Measurements from ENCODE around the gene GPR84. TPM values are rescaled to one million over a fixed set of nuclear protein-coding genes. Genes with fewer than 3 reads are reported as not detected.

Gene GPR84
- total RNA-seq, 4 donors from 2014 or later, result 0.38 TPM; not detected in 3

DNA sequence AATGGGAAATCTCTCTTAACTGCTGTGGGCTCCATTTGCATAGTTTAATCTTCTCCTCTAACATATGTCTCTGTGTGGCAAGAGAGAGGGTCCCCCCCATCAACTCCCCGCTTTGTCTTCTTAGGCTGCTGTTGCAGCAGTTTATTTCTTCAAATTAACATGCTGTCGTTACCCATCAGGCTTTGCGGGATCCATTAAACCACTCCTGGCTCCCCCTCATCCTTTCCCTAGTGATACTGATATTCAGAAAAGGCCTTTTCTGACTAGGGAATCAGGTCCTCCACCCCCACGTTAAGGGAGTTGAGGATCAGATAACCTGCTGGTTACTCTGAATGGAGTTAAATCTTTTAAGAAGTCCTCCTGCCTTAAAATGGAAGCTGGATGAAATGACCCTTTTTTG, 15.2 kb downstream of the GPR84 start:
- TF ChIP-seq, protein P1, sequence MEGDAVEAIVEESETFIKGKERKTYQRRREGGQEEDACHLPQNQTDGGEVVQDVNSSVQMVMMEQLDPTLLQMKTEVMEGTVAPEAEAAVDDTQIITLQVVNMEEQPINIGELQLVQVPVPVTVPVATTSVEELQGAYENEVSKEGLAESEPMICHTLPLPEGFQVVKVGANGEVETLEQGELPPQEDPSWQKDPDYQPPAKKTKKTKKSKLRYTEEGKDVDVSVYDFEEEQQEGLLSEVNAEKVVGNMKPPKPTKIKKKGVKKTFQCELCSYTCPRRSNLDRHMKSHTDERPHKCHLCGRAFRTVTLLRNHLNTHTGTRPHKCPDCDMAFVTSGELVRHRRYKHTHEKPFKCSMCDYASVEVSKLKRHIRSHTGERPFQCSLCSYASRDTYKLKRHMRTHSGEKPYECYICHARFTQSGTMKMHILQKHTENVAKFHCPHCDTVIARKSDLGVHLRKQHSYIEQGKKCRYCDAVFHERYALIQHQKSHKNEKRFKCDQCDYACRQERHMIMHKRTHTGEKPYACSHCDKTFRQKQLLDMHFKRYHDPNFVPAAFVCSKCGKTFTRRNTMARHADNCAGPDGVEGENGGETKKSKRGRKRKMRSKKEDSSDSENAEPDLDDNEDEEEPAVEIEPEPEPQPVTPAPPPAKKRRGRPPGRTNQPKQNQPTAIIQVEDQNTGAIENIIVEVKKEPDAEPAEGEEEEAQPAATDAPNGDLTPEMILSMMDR (IDR thresholded peaks at IDR 0.05), result no peak
- no peak for TF ChIP-seq POLR2A (IDR thresholded peaks at IDR 0.05)
- H3K4me1 ChIP-seq, result peaks cover 0 to 23% (median 0%) of the 10 kb centered on the region in 3 donors
- H3K9me3 ChIP-seq, result no peaks in the 10 kb centered on the region
- no peak overlapping the region for H3K27ac ChIP-seq
- intact Hi-C loops (cut with DNase I), result no loop called here
- H3K27me3 ChIP-seq, result no peaks in the 10 kb centered on the region
- peaks cover 25 to 83% (median 61%) of the 10 kb centered on the region in 3 donors for H3K36me3 ChIP-seq
- DNase-seq, result no peak
- WGBS, 2 donors, result 80 to 94% methylated on average over 3 to 4 of the region's 4 CpGs
- H3K4me3 ChIP-seq, result no peak overlapping the region

DNA sequence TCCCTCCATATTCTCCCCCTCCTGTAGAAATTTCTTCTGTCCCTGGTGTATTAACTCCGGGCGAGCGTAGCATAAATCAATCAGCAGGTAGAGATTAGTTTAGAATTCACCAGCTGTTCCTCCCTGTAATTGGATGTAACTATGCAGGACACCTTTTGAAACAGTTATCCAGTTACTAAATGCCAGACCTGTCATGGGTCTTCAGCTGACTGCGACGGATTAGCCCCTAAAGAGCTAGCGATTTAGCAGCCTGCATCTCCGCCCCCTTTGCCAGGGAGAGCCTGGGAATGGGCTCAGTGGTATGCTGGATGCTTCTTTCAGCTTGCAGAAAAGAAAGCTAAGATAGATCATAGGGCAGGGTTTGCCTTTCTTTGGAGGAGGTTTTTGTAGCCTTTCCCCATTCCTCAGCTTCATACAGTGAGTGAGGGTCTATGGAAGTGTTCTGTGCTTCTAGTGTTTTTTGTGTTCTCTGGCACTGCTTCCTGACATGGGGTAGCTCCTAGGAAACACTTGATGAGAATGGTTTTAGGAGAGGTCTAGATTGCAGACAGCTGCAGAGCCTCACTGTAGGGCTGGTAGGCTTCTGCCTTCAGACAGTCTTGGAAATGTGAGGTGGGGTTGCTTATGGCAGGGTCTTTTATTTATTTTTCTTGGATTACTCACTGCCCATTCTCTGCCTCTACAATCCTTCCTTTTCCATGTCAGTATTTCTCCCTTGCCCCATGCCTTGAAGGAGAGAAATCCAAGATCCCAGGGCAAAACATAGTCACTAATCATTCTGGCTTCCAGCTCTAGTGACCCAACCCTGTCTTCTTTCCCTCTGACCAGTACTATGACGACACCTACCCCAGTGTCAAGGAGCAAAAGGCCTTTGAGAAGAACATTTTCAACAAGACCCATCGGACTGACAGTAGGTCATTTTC, 22.6 kb downstream of the GPR84 start:
- TF ChIP-seq, protein P1 (IDR thresholded peaks at IDR 0.05), result no peak
- no peak for TF ChIP-seq POLR2A (IDR thresholded peaks at IDR 0.05)
- intact Hi-C loops (cut with DNase I), result no loop called here
- Histone ChIP-seq H3K27ac (no peak overlapping the region), H3K27me3 (no peaks in the 10 kb centered on the region), H3K4me3 (no peak overlapping the region), H3K9me3 (no peaks in the 10 kb centered on the region), H3K36me3 (peaks cover 0 to 70% (median 50%) of the 10 kb centered on the region in 3 donors), H3K4me1 (peaks cover 11 to 28% (median 17%) of the 10 kb centered on the region in 3 donors)
- WGBS, 2 donors, result 76 to 88% methylated on average over 8 to 9 of the region's 9 CpGs
- DNase-seq, result no peak

DNA sequence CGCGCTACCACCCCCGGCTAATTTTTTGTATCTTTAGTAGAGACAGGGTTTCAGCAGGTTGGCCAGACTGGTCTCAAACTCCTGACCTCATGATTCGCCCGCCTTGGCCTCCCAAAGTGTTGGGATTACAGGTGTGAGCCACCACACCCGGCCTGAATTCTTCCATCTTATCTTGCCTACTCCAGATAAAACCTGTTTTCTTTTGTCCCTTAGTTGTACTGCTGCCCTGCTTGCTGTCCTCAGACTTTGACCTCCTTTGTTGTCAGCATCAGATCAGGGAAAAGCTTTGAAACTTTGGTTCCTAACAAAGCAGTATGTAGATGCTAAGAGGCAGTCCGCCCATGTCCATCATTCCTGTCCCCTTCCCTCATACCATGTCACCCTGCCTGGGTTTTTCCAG, 23.4 kb downstream of the GPR84 start:
- no peak for TF ChIP-seq POLR2A (IDR thresholded peaks at IDR 0.05)
- TF ChIP-seq, protein P1 (IDR thresholded peaks at IDR 0.05), result no peak
- no peak overlapping the region for H3K4me3 ChIP-seq
- peaks cover 0 to 62% (median 43%) of the 10 kb centered on the region in 3 donors for H3K36me3 ChIP-seq
- H3K9me3 ChIP-seq, result no peaks in the 10 kb centered on the region
- no peaks in the 10 kb centered on the region for H3K27me3 ChIP-seq
- WGBS, 2 donors, result 89% methylated on average over 7 of the region's 7 CpGs
- peaks cover 11 to 34% (median 17%) of the 10 kb centered on the region in 3 donors for H3K4me1 ChIP-seq
- intact Hi-C loops (cut with DNase I), result no loop called here
- H3K27ac ChIP-seq, result no peak overlapping the region
- DNase-seq, result no peak

DNA sequence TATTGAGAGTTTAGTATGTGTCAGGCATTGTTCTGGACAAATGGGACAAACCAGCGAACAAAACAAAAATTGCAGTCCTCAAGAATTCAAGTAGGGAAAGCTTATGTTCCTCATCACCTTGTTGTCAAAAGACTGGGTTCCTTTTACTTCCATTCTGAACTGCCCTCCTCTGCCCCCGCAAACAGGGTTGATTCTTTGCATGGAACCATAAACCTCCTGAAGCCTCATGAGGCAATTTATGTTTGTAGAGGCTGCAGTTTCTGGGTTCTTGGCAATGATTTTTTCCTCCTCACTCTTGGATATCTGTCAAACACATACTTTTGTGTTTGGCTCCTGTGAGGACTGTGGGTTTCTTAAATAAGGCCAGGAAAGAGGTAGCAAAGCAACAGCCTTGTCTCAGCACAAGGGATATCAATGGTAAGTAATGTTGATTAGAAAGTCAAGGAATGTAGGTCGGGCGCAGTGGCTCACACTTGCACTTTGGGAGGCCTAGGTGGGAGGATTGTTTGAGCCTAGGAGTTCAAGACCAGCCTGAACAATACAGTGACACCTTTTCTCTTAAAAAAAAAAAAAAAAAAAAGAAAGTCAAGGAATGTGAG, 25.5 kb downstream of the GPR84 start:
- Histone ChIP-seq H3K36me3 (peaks cover 0 to 42% (median 24%) of the 10 kb centered on the region in 3 donors), H3K27ac (no peak overlapping the region), H3K9me3 (no peaks in the 10 kb centered on the region), H3K4me3 (no peak overlapping the region), H3K4me1 (peaks cover 11 to 40% (median 17%) of the 10 kb centered on the region in 3 donors), H3K27me3 (no peaks in the 10 kb centered on the region)
- intact Hi-C loops (cut with DNase I), result no loop called here
- 85 to 91% methylated on average over 4 of the region's 4 CpGs for WGBS, 2 donors
- TF ChIP-seq, protein P1 (IDR thresholded peaks at IDR 0.05), result no peak
- DNase-seq, result no peak
